GM19239 (cell line): Measurements from ENCODE around the gene MXI1.
A peak's percentile ranks its signal among the peaks of the same experiment; 100 is the strongest.

ENCODE experiments used
- DNase-seq: peaks from one replicate; pipeline ENCODE4 v3.0.0; 2011; ENCODE audit warnings: low spot score; ENCODE audit not compliant: insufficient read length
- FAIRE-seq: peaks from 2 replicates; lab custom pipeline; 2011; peaks lifted over from hg19 to GRCh38; lab: Jason Lieb, UNC

MXI1 gene

GRCh38 chr10:110212119-110213006 is 5.0 kb downstream of the MXI1 start:
- DNase-seq (no peak), FAIRE-seq (peak; percentile 78)

GRCh38 chr10:110214371-110214826 is 7.0 kb downstream of the MXI1 start:
- FAIRE-seq = peak; percentile 72
- no peak for DNase-seq

GRCh38 chr10:110215286-110216170 is 8.1 kb downstream of the MXI1 start:
- DNase-seq (no peak), FAIRE-seq (peak; percentile 61)

GRCh38 chr10:110216240-110216639 is 8.8 kb downstream of the MXI1 start:
- FAIRE-seq (no peak), DNase-seq (no peak)

GRCh38 chr10:110216942-110217661 is 9.7 kb downstream of the MXI1 start:
- no peak for DNase-seq
- no peak for FAIRE-seq

GRCh38 chr10:110217662-110218008 is 10.2 kb downstream of the MXI1 start:
- no peak for FAIRE-seq
- no peak for DNase-seq

- no peak for FAIRE-seq
- DNase-seq = no peak
These were observed 11.2 kb downstream of the MXI1 start for GRCh38 chr10:110218632-110219031.

- DNase-seq (no peak), FAIRE-seq (no peak)
These were observed 12.5 kb downstream of the MXI1 start for GRCh38 chr10:110219884-110220283.

GRCh38 chr10:110220398-110220797 is 13.0 kb downstream of the MXI1 start:
- FAIRE-seq (no peak), DNase-seq (no peak)

GRCh38 chr10:110221044-110221720 is 13.8 kb downstream of the MXI1 start:
- no peak for FAIRE-seq

GRCh38 chr10:110221721-110222261 is 14.4 kb downstream of the MXI1 start:
- DNase-seq (peak; percentile 48), FAIRE-seq (peak; percentile 93)

More at GRCh38 chr10:110221044-110221720, 13.8 kb downstream of the MXI1 start:
- no peak for DNase-seq

- FAIRE-seq (no peak), DNase-seq (no peak)
These were observed 15.4 kb downstream of the MXI1 start for GRCh38 chr10:110222641-110223297.

GRCh38 chr10:110223298-110223925 is 16.0 kb downstream of the MXI1 start:
- FAIRE-seq = peak; percentile 4
- DNase-seq = no peak

GRCh38 chr10:110224992-110225391 is 17.6 kb downstream of the MXI1 start:
- no peak for DNase-seq
- peak; percentile 18 for FAIRE-seq

GRCh38 chr10:110225441-110225755 is 18.0 kb downstream of the MXI1 start:
- DNase-seq = no peak

GRCh38 chr10:110225756-110226542 is 18.5 kb downstream of the MXI1 start:
- FAIRE-seq (peak; percentile 90), DNase-seq (peak; percentile 70)

More at GRCh38 chr10:110225441-110225755, 18.0 kb downstream of the MXI1 start:
- FAIRE-seq = no peak

GRCh38 chr10:110226543-110226925 is 19.1 kb downstream of the MXI1 start:
- FAIRE-seq (peak; percentile 99), DNase-seq (peak; percentile 54)
